ENCODE data around the gene POU3F1.

The POU3F1 gene

DNA sequence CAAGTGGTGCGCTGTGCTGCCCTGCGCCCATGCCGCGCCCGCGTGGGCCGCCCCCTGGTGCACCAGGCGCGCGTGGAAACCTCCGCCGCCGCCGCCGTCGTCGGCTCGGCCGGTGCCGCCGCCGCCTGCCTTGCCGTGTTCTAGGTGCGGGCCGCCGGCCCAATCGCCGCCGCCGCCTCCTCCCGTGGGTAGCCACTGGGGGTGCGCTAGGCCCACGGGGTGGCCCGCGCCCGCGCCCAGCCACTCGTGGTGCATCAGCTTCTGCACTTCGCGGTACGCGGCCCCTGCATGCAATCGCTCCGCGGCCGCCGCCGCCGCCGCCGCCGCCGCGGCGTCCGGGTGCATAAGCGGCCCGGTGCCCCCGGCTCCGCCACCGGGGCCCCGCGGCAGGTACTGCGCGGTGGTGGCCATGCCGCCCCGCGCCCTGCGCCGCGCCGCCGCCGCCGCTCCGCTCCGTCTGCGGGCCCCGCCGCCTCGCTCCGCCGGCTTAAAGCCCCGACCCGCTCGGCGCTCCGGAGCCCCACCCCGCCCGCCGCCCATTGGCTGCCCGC, at the start of gene POU3F1:
POU3F1 (minus strand) TSS at position 461 of the 551 bp plus-strand sequence; CDS start at position 411, 50 bp downstream.
- DNase-seq, result no peak

DNA sequence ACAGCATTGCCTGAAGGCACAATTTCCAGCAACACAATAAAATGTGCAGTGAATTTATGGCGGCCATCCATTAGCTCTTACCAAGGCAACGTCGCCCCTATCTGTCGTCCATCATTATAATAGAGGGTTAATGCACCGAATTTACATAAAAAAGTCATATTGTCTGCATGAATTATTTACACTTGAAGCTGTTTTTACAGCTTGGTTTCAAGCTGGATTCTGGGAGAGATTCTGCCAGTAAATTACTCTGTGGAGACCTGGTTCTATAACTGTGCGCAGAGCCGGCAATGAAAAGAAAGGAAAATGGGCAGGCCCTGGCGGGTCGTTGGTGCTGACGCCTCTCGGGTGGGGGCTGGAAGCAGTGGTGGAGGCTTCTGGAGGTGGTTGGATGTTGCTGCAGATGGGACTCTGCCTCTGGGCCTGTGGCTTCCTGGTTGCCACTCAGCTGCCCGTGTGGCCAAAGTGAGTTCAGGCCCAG, 48.9 kb upstream of the POU3F1 start:
- no peak for DNase-seq

DNA sequence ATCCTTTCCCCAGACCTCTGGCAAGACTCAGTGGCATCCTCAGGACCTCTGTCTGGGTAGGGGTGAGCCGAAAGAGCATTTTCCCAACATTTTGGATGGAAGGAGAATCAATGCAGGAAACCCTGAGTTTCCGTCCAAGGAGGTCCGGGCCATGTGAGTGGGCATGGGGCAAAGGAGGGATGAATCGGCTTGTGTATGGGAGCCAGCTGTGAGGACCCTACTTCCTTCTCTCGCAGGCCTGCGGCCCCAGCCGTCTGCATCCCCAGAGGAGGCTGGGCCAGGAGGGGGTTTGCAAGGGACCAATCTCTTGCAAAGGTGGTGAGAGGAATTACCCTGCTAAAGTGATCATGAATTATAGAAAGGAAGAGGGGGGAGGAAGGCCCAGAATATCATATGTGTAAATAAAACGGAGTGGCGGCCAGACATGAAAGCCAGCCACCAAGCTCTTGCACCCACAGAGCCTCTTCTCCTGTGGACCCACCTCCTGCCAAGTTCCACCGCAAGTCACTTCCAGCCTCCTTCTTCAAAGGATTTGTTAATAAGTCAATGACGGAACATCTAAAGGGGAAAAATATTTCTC, 48.2 kb upstream of the POU3F1 start:
- no peak for DNase-seq

DNA sequence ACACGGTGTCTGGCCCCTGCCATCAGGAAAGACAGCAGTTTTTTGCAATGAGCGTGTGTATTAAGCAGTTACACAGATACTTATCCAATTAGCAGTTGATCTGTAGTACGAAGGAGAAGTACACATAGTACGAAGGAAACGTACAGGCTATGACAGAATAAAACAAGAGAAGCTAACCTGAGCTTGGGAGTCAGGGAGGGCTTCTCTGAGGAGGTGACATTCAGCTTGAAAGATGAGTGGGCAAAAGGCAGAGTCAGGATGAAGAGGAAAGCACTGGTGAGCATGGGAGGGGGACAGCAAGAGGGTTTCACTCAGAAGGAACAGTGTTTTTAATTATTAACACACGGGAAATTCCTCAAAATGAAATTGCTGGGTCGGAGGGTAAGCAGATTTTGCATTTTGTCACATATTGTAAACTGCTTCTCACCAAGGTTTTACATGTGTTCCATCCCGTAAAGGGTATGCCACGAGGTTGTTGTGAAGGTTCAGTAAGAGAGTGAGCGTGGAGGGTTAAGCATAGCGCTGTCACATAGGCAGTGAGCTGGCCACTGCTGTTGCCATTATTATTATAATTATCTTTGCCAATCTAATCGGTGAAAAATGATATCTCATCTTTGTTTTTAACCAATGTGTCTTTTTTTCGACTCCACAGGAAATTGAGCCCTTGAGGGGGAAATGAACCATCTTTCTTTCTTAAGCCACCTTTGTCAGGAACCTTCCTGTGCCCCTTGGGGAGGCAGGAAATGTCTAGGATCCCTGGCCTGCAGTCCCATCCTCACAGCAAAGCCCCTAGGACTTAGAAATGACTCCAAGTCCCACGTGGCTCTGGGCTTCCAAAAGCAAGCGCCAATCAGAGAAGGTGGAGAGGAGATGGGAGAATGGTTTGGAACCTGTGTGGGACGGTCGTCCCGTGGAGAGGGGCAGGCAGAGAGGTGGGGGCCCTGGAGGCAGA, 47.3 kb upstream of the POU3F1 start:
- no peak for DNase-seq

DNA sequence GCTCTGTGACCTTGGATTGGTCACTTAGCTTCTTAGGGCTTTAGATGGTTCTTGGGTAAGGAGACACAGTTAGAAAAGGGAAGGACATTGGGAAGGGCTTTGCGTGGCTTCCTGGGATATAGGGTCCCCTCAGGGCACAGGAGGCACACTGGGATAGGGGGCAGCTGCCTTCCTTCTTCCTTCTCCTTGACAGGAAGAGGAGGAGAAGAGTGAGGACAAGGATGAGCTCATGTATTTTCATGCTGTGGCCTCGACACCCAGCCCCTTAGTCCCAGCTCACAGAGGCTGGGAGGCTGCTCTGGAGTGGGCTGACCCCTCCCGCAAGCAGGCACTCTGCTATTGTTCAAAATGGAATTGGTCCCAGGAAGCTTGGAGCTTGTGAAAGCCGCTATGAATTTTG, 45.7 kb upstream of the POU3F1 start:
- DNase-seq, result no peak

DNA sequence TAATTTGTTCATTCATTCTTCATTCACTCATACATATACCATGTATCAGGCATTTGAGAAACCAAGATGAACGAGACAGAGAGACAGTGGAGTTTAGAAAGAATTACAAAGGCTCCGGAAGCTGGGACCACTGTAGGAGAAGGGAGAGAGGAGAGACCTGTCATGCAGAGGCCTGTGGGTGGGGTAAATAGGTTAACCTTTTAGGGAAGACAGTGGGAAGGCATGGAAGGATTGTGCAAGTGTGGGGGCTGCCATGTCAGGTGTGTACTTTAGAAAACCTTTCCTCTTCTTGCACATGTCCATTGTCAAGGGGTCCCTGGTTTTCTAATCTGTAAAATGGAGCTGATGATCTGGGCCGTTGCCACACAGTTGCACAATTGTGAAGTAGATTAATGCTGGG, 44.2 kb upstream of the POU3F1 start:
- DNase-seq, result no peak

DNA sequence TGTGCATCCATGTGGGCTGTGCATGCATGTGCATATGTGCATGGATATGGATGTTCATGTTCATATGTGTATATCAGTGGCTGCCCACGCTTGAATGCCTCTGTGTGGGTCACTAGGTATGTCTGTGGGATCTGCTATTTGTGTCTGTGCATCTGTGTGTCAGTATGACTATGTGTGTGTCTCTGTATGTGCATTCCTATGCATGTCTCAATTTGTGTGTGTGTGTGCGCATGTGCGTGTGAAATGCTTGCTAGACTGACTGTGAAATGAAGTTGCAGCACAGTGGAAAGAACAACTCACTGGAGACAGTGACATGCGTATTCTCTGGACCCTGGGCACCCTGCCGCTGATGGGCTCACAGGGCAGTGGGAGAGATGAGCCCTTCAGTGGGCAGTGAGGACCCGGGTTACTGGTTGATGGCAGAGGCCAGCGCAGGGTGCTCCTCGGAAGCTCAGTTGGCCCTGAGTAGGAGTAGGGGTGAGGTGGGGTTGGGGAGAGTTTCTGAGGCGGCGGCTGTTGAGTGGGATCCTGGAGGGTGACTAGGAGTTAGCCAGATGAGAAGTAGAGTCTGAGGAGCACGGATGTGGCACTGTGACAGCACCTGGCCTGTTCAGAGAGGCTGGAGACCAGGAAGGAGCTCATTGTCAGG, 43.2 kb upstream of the POU3F1 start:
- DNase-seq, result no peak

DNA sequence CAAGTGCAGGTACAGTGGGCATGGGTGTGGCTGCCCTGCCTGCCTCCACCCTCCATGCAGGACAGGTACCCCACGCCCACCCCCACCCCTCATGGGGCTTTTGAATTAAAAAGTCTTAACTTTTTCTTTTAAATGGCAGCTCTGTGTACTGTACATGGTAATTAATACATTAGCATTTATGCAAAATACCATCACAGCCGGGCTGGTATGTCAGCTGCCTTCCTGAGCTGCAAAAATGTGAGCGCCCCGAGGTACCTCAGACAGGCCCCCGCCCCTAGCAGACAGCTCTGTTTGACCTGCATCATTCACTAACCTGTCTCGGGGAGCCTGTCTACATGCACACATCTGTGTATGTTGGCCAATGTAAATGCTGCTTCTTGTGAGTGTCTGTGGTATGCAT, 42.2 kb upstream of the POU3F1 start:
- DNase-seq, result no peak

DNA sequence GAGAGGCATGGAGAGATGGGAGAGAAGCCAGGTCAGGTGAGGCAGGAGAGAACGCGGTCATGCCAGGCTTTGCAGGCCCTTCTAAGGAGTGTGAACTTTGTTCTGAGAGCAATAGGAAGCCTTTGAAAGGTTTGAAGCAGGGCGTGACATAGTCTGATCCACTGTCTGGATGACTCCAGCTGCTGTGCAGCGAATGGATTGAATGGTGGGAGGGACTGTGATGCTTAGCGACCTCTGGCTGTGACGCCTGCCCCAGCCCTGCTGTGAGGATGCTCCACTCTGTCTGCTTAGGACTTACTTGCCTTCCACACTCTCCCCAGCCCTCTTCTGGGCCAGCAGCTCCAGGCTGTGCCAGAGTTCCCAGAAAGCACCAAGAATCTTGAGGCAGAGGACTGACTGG, 41.8 kb upstream of the POU3F1 start:
- DNase-seq, result no peak

DNA sequence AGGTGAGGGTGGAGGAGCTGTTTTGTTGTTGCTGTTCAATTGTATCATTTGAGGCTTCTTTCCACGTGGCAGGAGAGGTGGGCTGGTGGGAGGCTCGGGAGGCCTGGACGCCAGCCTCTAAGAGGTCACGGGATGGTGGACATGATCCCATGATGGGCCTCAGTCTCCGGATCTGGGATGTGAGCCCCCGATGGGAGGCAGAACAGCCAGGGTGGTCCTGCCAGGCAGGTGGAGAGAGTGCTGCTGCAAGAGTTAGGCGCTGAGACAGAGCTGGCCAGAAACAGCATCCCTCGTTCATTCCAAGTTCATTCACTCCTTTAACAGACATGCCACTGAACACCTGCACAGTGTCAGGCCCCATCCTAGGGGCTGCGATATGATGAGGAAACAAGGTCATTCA, 41.1 kb upstream of the POU3F1 start:
- no peak for DNase-seq

DNA sequence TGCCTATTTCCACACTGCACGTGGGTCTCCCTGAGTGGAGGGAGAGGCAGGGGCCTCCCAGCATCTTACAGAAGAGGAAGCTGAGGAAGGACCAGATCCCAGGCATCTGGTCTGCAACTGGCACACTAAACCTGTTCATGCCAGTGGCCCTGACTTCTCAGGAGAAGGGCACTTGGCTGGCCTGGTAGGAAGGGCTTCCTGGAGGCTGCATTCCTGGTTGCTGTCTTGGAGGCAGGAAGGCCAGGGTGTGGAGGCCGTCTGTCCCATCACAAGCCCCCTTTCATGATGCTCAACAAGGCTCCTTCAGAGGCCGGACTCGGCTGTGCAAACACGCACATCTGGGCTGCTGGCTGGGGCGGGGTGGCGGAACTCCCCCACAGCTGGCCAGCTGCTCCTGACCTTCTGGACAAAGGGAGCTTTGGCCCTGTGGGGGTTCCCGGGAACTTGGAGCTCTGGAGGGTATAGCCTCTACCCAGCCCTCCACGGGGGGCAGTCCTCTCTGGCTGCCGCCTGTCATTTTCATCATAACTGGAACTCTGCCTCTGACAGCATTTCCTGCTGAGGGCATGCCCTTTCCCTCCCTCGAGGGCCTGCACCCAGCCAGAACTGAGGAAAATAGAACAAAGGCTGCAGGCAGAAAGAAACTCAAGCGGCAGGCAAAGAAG, 39.2 kb upstream of the POU3F1 start:
- no peak for DNase-seq

DNA sequence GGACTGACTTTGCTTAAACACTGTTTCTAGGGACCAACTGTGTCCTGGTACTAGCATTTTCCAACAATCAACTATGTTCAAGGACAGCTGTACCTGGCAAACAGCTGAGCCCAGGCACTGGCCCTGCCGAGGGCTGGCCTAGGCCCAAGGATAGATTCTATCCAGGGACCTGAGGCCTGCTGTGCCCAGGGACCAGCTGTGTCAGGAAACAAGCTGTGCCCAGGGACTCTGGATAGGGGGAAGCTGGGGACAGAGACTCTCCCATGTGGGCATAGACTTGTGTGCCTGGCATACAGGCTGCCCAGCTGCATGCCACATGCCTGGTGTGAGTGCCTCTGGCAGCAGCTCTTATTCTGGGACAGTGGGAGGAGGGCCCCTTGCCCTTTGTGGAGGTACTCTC, 38.1 kb upstream of the POU3F1 start:
- DNase-seq, result no peak

DNA sequence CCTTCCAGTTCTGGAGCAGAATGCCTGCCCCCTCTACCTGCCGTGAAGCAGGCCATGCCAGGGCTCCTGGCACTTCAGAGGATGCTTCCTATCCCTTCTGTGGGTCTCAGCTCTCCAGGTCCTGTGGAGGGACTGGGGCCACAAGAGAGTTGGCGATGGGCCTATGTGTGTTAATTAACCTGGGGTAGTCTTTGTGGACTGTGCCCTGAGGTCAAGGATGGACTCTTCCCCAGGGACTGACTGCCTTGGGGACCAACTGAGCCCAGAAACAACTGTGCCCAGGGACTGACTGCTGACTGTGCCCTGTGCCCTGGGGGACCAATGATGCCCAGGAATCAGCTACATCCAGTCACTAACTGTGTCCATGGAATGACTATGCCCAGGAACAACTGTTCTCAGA, 37.5 kb upstream of the POU3F1 start:
- no peak for DNase-seq

DNA sequence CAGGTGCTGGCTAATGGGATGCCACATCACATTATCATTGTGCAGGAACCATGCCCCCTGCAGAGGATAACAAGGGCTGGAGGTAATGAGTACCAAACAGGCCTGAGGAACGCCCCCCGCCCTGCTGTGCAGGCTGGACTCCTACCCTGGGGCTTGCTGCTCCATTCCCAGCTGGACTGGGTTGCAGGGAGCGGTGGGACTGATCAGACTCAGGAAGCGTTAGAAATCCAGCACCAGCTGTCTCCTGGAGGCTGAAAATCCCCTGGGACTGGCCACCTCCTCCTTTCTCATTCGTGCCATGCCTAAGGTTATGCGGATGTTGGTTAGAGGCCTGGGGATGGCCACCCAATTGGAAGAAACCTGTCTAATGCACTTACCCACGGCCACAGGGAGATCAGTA, 36.9 kb upstream of the POU3F1 start:
- no peak for DNase-seq

DNA sequence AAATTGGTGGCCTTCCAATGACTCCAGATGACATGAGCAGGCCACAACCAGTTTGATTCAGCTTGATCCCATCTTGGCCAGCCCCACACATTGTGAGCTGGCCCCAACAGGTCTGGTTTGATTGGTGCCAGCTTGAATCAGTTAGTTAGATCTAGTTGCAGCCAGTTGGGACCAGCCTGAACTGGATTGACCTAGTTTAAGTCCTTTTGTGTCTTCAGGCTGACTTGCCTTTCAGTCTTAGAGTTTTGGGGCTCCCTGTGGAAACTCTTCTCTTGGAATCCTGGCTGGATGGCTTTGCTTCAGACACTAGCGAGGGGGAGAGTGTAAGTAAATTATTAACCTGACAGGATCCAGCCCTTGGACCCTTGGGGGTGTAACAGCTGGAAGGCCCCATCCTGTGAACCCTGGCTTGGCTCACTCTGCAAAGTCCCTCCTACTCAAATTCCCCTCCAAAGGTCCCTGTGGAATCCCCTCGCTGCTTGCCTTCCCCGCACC, 36.2 kb upstream of the POU3F1 start:
- DNase-seq, result no peak

DNA sequence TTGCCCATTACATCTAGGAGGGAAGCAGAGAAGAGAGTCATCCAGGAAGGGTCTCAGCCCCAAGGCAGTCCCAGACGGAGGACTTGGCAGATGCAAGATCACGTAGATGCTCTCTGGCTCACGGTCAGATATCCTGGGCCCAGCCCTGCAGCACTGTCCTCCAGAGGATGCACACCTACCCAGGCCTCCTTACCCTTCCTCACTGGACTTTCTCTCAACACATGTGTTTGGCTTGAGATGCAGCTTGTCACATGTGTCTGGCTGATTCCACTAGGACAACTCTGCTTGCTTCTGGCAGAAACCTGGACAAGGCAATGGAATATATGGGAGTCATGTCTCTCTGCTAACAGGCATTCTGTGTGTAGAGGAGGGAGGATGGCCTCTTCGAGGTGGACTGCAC, 32.4 kb upstream of the POU3F1 start:
- DNase-seq, result no peak

DNA sequence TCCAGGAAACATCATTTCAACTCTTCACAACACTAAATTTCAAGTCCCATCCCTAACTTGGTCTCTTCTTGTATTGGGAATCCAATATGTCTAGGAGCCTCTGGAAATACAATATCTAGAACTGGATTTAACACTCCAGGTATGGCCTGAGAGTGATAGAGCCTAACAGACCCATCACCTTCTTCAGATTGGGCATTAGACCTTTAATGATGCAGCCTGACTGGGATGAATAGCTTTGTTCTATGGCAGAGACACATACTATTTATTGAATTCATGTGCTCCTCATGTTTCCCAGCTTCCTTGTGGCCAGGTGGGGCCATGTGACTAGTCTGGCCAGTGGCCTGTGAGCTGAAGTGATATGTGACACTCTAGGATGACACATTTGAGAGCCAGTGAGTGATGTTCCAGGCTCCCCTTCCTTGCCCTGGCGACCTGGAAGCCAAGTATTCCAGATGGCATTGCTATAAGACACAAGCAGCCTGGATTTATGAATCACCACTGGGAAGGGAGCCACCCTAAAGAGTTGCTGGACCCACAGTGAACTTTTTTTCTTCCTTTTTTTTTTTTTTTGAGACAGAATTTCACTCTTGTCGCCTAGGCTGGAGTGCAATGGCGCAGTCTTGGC, 31.0 kb upstream of the POU3F1 start:
- no peak for DNase-seq

DNA sequence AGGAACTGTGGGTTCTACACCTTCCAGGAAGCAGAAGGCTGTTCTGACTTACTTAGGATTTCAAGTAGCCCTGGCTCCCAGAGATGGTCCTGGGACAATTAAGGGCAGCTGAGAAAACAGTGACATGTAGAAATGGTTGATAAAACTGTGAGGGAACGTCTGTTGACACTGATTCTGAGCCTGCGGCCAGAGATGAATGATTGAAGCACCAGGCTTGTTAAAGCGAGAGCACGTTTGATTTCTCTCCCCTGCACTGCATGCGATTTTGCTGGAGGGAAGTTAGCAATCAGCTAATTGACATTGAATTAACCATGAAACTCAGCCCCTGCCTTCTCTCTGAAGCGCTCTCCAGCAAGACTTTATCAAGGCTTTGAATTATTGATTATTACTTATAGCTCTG, 29.9 kb upstream of the POU3F1 start:
- no peak for DNase-seq

DNA sequence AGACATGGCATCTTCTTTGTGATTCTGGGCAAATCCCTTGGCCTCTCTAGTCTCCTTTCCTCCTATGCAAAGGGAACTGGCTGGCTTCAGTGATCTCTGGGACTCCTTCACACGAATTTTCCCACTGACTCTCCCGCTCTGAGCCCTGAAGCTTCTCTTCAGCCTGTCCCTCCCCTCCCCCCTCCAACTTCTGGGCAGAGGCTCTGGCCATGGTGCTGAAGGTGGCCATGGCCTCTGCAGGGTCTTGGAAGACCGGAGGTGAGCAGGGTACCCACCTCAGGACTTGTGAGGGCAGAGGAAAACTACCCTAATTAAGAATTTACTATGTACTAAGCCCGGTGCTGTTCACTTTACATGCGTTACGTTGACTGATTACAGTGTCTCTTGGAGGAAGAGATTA, 29.4 kb upstream of the POU3F1 start:
- DNase-seq, result no peak

DNA sequence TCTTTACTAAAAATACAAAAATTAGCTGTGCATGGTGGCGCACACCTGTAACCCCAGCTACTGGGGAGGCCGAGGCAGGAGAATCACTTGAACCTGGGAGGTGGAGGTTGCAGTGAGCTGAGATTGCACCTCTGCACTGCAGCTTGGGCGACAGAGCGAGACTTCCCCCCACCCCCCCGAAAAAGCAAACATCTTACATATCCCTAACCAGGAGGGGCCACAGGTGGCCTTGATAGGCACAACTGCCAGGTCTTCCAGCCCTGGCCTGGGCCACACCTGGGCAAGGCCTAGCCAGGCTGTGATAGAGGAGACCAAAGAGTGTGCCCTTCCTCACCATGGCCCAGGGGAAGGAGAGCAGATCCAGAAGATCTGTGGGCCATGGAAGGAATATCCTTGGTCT, 28.6 kb upstream of the POU3F1 start:
- DNase-seq, result no peak

DNA sequence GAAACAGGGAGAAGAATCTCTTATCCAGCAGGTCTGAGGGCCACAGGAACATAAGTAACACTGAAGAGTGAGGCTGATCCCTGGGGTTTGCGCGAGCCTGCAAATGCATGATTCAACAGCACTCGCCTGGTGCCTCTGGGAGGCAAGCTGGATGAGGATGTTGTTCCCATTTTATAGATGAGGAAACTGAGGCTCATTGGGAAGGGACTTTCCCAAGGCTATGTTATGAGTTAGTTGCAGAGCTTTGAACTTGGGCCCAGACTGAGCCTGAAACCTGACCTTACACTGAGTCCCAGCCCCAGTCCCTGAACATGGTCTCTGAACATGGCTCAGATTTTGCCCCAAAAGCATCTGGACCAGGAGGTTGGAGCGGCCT, 27.7 kb upstream of the POU3F1 start:
- no peak for DNase-seq

DNA sequence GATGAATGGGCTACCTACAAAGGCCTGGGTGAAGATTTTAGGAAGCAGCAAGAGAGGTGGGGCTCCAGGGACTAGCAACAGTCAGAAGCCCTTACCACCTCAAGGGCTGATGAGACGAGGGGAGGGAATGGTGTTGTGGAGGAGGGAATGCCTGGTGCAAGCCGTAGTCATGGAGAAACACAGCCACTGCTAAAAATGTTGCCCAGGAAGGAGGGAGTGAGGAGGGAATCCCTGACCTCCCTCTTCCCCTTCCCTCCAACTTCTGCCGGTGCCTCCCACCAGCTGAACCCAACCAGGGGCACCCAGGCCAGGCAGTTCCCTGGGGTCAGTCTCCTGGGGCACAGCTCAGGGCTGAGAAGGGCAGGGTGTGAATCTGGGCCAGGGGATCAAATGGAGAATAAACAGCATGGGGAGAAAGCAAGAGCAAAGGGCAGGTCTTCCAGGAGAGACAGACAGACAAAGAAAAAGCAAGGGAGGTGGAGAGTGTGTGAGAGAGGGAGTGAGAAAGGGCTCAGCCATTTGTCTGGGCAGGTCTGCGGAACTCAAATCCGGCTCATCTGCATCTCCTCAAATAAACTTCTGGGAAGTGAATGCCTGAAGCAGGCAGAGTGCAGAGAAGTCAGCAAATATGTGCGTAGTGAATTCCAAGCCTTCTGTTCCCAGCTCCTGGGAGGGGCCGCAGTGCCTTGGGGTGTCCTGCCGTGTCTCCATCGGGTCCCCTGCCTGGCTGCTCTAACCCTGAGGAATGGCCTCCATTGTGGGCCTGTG, 27.1 kb upstream of the POU3F1 start:
- no peak for DNase-seq

Data from activated CD8-positive, alpha-beta memory T cell treated with anti-CD3 and anti-CD28 coated beads, Interleukin-2, amount 50 U/mL, for 4 hours (primary cell).